COLO668 (cell line): ENCODE measurements around the gene EREG.
"Not testable (repeated sequence)": the region's sequence is repeated elsewhere in the genome, so short reads cannot be mapped to it uniquely, and the experiment has no call there.

ENCODE experiments used
- DNase-seq: peaks from one replicate; lab custom pipeline; 2025; ENCODE audit not compliant: unreplicated experiment; lab: John Stamatoyannopoulos, UW

Gene EREG

GRCh38 chr4:74340421-74340820 lies 24.5 kb upstream of the EREG start:
- DNase-seq: not testable (repeated sequence)

GRCh38 chr4:74344031-74344430 lies 20.9 kb upstream of the EREG start:
- no peak for DNase-seq

GRCh38 chr4:74353858-74354257 lies 11.1 kb upstream of the EREG start:
- DNase-seq: no peak

GRCh38 chr4:74357965-74358364 lies 7.0 kb upstream of the EREG start:
- DNase-seq: no peak

GRCh38 chr4:74361671-74362070 lies 3.3 kb upstream of the EREG start:
- DNase-seq: no peak

DNA sequence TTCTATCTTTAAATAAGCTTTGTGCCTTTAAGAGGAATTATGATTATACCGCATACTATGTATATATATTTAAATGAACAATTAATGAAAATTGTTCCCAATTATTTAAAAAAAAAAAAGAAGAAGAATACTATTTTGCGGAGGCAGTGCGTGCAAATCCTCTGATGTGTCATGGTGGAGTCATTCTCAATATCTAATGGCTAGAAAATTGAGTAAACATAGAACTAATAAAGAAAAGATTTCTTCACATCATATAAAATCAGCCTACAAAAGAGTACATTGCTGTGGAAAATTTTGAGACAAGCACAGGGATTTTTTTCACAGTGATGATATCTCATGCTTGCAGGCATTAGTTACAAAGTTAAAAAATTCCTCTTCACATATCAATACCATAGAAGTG lies 2.6 kb upstream of the EREG start:
- no peak for DNase-seq

GRCh38 chr4:74364256-74364651 lies 691 bp upstream of the EREG start:
- DNase-seq: no peak

- peak; percentile 45 for DNase-seq
Measured at GRCh38 chr4:74365761-74366160, 816 bp downstream of the EREG start.

- DNase-seq: no peak
Measured at GRCh38 chr4:74366367-74366911, 1.5 kb downstream of the EREG start.

GRCh38 chr4:74367656-74368290 lies 2.8 kb downstream of the EREG start:
- DNase-seq: no peak

- DNase-seq: no peak
Measured at GRCh38 chr4:74368596-74368995, 3.7 kb downstream of the EREG start.

- DNase-seq: no peak
Measured at GRCh38 chr4:74369855-74370254, 4.9 kb downstream of the EREG start.

- peak; percentile 19 for DNase-seq
Measured at GRCh38 chr4:74370912-74371311, 6.0 kb downstream of the EREG start.

GRCh38 chr4:74374128-74374527 lies 9.2 kb downstream of the EREG start:
- no peak for DNase-seq

DNA sequence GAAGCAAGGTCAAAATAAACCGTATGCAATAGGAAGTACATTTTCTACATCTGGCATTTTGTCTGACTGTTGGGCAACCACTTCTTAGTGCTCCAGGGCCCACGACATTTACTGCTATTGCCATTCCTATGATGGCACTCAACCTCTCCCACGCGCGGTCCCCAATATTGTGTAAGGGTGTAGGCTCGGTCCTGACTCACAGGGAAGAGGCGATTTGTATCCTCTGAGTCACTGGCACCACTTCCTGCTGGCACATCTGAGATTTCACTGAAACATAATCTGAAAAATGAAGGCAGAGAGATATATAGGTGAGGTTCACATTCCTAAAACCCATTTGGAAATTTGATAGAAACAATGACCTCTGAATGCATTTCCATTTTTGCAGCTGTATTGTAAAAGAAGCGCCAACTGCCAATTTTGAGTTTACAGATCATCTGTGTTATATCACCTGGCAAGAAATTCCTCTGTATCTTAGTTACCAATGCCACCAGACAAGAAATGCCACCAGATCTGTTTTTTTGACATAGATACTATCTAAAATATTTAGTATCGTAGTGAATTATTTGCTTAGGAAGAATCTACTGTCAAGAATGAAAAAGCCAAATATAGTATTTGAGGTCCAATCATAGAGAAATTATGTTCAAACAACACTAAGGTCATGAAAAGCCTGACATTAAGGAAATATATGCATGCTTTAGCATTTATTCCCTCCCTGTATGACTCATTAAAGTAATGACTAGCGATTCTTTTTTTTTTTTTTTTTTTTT lies 9.8 kb downstream of the EREG start:
- DNase-seq: peak; percentile 5

GRCh38 chr4:74375824-74376426 lies 11.0 kb downstream of the EREG start:
- no peak for DNase-seq

- no peak for DNase-seq
Measured at GRCh38 chr4:74376888-74377483, 12.0 kb downstream of the EREG start.

DNA sequence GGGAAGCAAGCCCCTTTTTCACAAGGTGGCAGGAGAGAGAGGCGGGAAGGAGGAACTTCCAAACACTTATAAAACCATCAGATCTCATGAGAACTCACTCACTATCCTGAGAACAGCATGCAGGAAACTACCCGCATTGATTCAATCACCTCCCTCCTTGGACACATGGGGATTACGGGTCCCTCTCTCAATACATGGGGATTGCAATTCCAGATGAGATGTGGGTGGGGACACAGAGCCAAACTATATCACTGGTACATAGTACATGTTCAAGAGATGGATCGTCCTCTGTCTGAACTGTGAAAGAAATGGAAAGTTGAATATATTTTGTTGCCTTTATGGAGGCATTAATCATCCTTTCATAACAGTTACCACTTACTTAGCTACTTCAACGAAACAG lies 12.8 kb downstream of the EREG start:
- no peak for DNase-seq

GRCh38 chr4:74378573-74378972 lies 13.6 kb downstream of the EREG start:
- DNase-seq: no peak

- no peak for DNase-seq
Measured at GRCh38 chr4:74379912-74380311, 15.0 kb downstream of the EREG start.

DNA sequence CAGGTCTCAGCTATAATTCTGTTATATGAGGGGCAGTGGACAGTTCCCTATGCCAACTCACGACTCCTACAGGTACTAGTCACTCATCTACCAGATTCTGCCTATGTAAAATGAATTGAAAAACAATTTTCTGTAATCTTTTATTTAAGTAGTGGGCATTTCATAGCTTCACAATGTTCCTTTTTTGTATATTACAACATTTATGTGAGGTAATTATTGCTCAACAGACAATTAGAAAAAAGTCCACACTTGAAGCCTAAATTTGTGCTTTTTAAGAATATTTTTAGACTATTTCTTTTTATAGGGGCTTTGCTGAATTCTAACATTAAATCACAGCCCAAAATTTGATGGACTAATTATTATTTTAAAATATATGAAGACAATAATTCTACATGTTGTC lies 20.4 kb downstream of the EREG start:
- no peak for DNase-seq

GRCh38 chr4:74386159-74386558 lies 21.2 kb downstream of the EREG start:
- DNase-seq: no peak
